OCI-LY7 (cell line): ENCODE data around the gene FOXN4. TPM values are rescaled to one million over a fixed set of nuclear protein-coding genes. Genes with fewer than 3 reads are reported as not detected.

Experiments used
- BruUV-seq: library from RNA; stranded (reverse); fragments of 400-500 nt; replicated peaks from 2 replicates; lab custom pipeline; 2021; lab: Mats Ljungman, UMichigan
- CTCF ChIA-PET: fragments of 300-600 bp; sonication (Branson Sonifier 250); formaldehyde crosslinking; loops from one replicate; lab custom pipeline; 2022; ENCODE audit warnings: antibody characterized with exemption; ENCODE audit not compliant: unreplicated experiment; lab: Charles Lee
- POLR2A ChIA-PET: fragments of 300-600 bp; sonication (Branson Sonifier 250); formaldehyde crosslinking; loops from one replicate; lab custom pipeline; 2022; ENCODE audit warnings: antibody characterized with exemption; lab: Charles Lee
- DNase-seq: peaks from one replicate; pipeline ENCODE4 v3.0.0-alpha.2; 2015; ENCODE audit warnings: low spot score
- H2AFZ ChIP-seq: fragments of 200-600 bp; sonication (generic), shearing (Covaris generic); 2 replicates; pipeline ENCODE4 v1.6.1; 2014; ENCODE audit warnings: mild to moderate bottlenecking, antibody characterized with exemption, low read length, moderate library complexity
- H3K27ac ChIP-seq: fragments of 200-600 bp; sonication (generic); 2 replicates; pipeline ENCODE4 v1.5.1; 2014; ENCODE audit warnings: mixed run types, low read depth, mild to moderate bottlenecking, moderate library complexity, low read length, inconsistent platforms; ENCODE audit not compliant: poor library complexity, severe bottlenecking
- H3K36me3 ChIP-seq: fragments of 200-600 bp; sonication (generic); 2 replicates; pipeline ENCODE4 v1.6.1; 2014; ENCODE audit warnings: mild to moderate bottlenecking, antibody characterized with exemption, low read length, moderate library complexity, mixed read lengths; ENCODE audit not compliant: insufficient read depth
- H3K4me1 ChIP-seq: fragments of 200-600 bp; sonication (generic); 2 replicates; pipeline ENCODE4 v1.5.1; 2014; ENCODE audit warnings: mild to moderate bottlenecking, low read length; ENCODE audit not compliant: insufficient read depth, poor library complexity, severe bottlenecking
- H3K4me2 ChIP-seq: fragments of 200-600 bp; sonication (generic); 2 replicates; pipeline ENCODE4 v1.6.1; 2014; ENCODE audit warnings: mild to moderate bottlenecking, low read length
- H3K4me3 ChIP-seq: fragments of 200-600 bp; sonication (generic); 2 replicates; pipeline ENCODE4 v1.5.1; 2014; ENCODE audit warnings: mild to moderate bottlenecking, low read depth, low read length; ENCODE audit not compliant: poor library complexity, severe bottlenecking
- H3K79me2 ChIP-seq: fragments of 200-600 bp; sonication (generic); 2 replicates; pipeline ENCODE4 v1.6.1; 2016; ENCODE audit warnings: low read depth, mild to moderate bottlenecking, low read length, moderate library complexity, mixed read lengths; ENCODE audit not compliant: insufficient read depth
- H3K9me2 ChIP-seq: fragments of 200-600 bp; sonication (generic); 2 replicates; pipeline ENCODE4 v1.6.1; 2016; ENCODE audit warnings: mild to moderate bottlenecking, low read length, mixed read lengths; ENCODE audit not compliant: insufficient read depth
- H3K9me3 ChIP-seq: fragments of 200-600 bp; sonication (generic); 2 replicates; pipeline ENCODE4 v1.6.1; 2014; ENCODE audit warnings: mild to moderate bottlenecking, mixed run types, low read length, mixed read lengths
- H4K20me1 ChIP-seq: fragments of 200-600 bp; sonication (generic); 2 replicates; pipeline ENCODE4 v1.6.1; 2014; ENCODE audit warnings: mild to moderate bottlenecking, antibody characterized with exemption, low read length, moderate library complexity, mixed read lengths; ENCODE audit not compliant: insufficient read depth
- CTCF ChIP-seq: fragments of 200-600 bp; sonication (generic); conservative IDR thresholded peaks from 2 replicates; pipeline ENCODE4 v1.5.1; 2014; ENCODE audit warnings: mild to moderate bottlenecking, antibody characterized with exemption, low read length, moderate library complexity, mixed read lengths
- EZH2phosphoT487 ChIP-seq: fragments of 200-600 bp; sonication (generic); IDR thresholded peaks from 2 replicates; pipeline ENCODE4 v1.6.1; 2018; ENCODE audit warnings: low read depth, borderline replicate concordance, mild to moderate bottlenecking, mixed run types, antibody characterized with exemption, low read length, moderate library complexity, mixed read lengths
- intact Hi-C: fragments of 100-400 bp; cut with micrococcal nuclease; formaldehyde crosslinking; loops from one replicate; pipeline ENCODE4 v1.10.0; 2022; ENCODE audit not compliant: unreplicated experiment
- total RNA-seq, 2 experiments: library from RNA; depleted of rRNA in 1 of 2; stranded (reverse); fragments of >200 nt in 1 of 2; shearing (Covaris generic) in 1 of 2; gene quantifications; 2 replicates each; pipeline ENCODE4 v1.2.3, GENCODE V29; 2014 to 2022

Gene FOXN4
- total RNA-seq, 2 experiments from 2014 or later = 2.7 to 4.5 TPM

DNA sequence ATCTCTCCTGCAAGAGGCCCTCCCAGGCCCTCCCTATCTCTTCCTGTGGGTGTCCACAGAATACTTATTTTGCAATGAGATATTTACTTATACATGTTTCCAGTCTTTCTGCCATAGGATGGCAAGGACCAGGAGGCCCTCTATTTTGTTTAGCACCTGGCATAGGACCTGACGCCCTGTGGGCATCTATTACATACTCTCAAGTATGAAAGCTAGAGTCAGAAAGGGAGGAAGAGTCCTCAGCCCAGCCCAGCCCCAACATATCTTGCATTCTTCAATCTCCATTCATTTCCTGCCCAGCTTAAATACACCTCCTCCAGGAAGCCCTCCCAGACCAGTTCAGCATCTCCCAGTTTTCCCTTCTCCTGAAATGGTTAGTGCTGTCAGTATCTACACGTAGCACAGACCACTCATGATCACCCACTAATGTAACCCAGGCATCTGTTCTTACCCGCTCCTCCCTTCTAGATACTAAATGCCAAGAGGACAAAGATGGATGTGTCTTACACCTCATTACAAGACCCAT lies 7.4 kb downstream of the FOXN4 start:
- no peaks in the 10 kb centered on the region for H4K20me1 ChIP-seq
- no TSS peak for BruUV-seq
- H3K27ac ChIP-seq = no peak overlapping the region
- H3K9me3 ChIP-seq = no peaks in the 10 kb centered on the region
- no peak overlapping the region for H3K4me2 ChIP-seq
- H2AFZ ChIP-seq = no peak overlapping the region
- no peaks in the 10 kb centered on the region for H3K36me3 ChIP-seq
- H3K4me3 ChIP-seq = no peak overlapping the region
- ChIA-PET POLR2A (interaction anchor here (0.6 kb wide), 1 partner anchor 246 kb away, joined by 4 read pairs; no protein-coding TSS in a partner anchor), CTCF (no interaction called here)
- H3K79me2 ChIP-seq = no peaks in the 10 kb centered on the region
- DNase-seq = no peak
- TF ChIP-seq EZH2phosphoT487 = no peak
- no peak for TF ChIP-seq CTCF
- no peaks in the 10 kb centered on the region for H3K9me2 ChIP-seq
- intact Hi-C loops = no loop called here
- peaks cover 8% of the 10 kb centered on the region for H3K4me1 ChIP-seq

DNA sequence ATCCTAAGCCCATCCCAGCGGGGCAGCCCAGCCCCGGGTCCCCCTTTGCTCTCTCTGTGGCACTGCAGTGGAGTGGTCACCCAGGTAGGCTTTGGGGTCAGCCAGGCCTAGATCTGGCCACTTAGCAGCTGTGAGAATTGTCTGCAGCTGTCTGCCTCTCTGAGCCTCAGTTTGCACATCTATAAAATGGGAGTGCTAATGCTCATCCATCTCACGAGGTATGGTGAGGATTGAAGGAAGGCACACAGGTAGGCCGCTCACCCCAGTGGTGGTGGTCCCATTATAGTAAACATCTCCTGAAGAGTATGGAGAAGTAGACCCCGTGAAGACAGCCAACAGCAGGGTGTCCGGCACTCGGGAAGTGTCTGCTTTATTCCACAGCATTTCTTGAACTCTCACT lies 9.2 kb downstream of the FOXN4 start:
- peaks cover 7% of the 10 kb centered on the region for H3K4me1 ChIP-seq
- no peaks in the 10 kb centered on the region for H3K9me2 ChIP-seq
- ChIA-PET CTCF (no interaction called here), POLR2A (no interaction called here)
- H2AFZ ChIP-seq = no peak overlapping the region
- H4K20me1 ChIP-seq = no peaks in the 10 kb centered on the region
- no peak overlapping the region for H3K27ac ChIP-seq
- H3K79me2 ChIP-seq = no peaks in the 10 kb centered on the region
- intact Hi-C loops = no loop called here
- H3K9me3 ChIP-seq = no peaks in the 10 kb centered on the region
- no peaks in the 10 kb centered on the region for H3K36me3 ChIP-seq
- no TSS peak for BruUV-seq
- no peak for DNase-seq
- no peak overlapping the region for H3K4me3 ChIP-seq
- TF ChIP-seq CTCF (no peak), EZH2phosphoT487 (no peak)
- no peak overlapping the region for H3K4me2 ChIP-seq

DNA sequence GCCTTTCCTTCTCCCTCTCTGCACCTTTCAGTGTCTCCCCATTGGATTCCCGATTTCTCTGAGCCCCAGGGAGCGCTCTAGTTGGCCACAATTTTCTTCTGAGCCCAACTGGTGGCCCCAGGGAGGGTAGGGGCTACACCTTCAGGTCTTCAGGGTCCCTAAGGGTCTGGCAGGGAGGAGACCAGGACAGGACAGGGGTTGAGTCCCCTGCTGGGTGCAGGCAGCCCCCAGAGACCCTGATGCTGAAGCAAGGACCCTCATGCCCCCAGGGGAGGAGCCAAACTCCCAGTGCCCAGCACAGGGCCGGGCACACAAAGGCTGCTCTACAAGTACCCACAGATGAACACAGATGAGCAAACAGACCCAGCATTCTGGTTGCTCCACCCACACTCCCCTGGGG lies 12.7 kb downstream of the FOXN4 start:
- Histone ChIP-seq H3K4me2 (no peak overlapping the region), H3K27ac (no peak overlapping the region), H3K9me3 (no peaks in the 10 kb centered on the region), H3K36me3 (no peaks in the 10 kb centered on the region), H4K20me1 (no peaks in the 10 kb centered on the region), H3K4me3 (no peak overlapping the region), H3K9me2 (no peaks in the 10 kb centered on the region), H2AFZ (no peak overlapping the region), H3K4me1 (no peaks in the 10 kb centered on the region), H3K79me2 (no peaks in the 10 kb centered on the region)
- BruUV-seq = no TSS peak
- ChIA-PET CTCF (no interaction called here), POLR2A (no interaction called here)
- TF ChIP-seq CTCF (no peak), EZH2phosphoT487 (no peak)
- DNase-seq = no peak
- intact Hi-C loops = no loop called here
